H1 (cell line): ENCODE measurements around the gene THAP10. TPM values are rescaled to one million over a fixed set of nuclear protein-coding genes. Genes with fewer than 3 reads are reported as not detected.
A peak's percentile ranks its signal among the peaks of the same experiment; 100 is the strongest.

Experiments
- KDM1A ChIP-seq: fragments of 200-600, 300-600 bp; sonication (generic); IDR thresholded peaks from 2 replicates; pipeline ENCODE4 v1.7.1; 2016; ENCODE audit warnings: mild to moderate bottlenecking, low read length, borderline replicate concordance
- polyA plus RNA-seq, 7 experiments: library from polyadenylated mRNA; depleted of rRNA in 3 of 7; stranded (reverse) in 5 of 7; unstranded in 2 of 7; fragments of >200 nt in 5 of 7; fragments of 200-250 nt in 2 of 7; gene quantifications; 1 replicate in 5 of 7; 2 replicates in 1 of 7; 4 replicates in 1 of 7; pipeline versions ENCODE4 v1.2.1 to v1.2.3, GENCODE V29; 2011 to 2013; ENCODE audit warnings: missing spikeins in 2 of 7, mixed read lengths in 2 of 7
- total RNA-seq: library from RNA; stranded (reverse); fragmentation: NEBNext Ultra II Directional; extraction: Animal tissue kit (Norgen Biotek cat#: 25700); gene quantifications from 2 replicates; pipeline ENCODE4 v1.2.1, GENCODE V29; 2021
- TF ChIP-seq, protein P1 (sequence below): fragments of 300-600 bp; sonication (generic); IDR thresholded peaks from 2 replicates; pipeline ENCODE4 v1.7.1; 2012; ENCODE audit warnings: low read length, moderate library complexity, mild to moderate bottlenecking, inconsistent platforms; ENCODE audit not compliant: insufficient replicate concordance

The THAP10 gene
- total and polyA plus RNA-seq, 2 of the 8 experiments (the other 6 are each of a cell fraction or from before 2014, with no cell fraction given) = 2.8 to 4.5 TPM

DNA sequence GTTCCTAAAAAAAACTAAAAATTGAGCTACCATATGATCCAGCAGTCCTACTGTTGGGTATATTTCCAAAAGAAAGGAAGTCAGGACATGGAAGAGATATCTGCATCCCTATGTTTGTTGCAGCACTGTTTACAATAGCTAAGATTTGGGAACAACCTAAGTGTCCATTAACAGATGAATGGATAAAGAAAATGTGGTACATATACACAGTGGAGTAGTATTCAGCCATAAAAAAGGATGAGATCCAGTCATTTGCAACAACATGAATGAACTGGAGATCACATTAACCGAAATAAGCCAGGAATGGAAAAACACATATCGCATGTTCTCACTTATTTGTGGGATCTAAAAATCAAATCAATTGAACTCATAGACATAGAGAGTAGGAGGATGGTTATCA is 29.9 kb upstream of the THAP10 start (continued):
- TF ChIP-seq, protein P1, sequence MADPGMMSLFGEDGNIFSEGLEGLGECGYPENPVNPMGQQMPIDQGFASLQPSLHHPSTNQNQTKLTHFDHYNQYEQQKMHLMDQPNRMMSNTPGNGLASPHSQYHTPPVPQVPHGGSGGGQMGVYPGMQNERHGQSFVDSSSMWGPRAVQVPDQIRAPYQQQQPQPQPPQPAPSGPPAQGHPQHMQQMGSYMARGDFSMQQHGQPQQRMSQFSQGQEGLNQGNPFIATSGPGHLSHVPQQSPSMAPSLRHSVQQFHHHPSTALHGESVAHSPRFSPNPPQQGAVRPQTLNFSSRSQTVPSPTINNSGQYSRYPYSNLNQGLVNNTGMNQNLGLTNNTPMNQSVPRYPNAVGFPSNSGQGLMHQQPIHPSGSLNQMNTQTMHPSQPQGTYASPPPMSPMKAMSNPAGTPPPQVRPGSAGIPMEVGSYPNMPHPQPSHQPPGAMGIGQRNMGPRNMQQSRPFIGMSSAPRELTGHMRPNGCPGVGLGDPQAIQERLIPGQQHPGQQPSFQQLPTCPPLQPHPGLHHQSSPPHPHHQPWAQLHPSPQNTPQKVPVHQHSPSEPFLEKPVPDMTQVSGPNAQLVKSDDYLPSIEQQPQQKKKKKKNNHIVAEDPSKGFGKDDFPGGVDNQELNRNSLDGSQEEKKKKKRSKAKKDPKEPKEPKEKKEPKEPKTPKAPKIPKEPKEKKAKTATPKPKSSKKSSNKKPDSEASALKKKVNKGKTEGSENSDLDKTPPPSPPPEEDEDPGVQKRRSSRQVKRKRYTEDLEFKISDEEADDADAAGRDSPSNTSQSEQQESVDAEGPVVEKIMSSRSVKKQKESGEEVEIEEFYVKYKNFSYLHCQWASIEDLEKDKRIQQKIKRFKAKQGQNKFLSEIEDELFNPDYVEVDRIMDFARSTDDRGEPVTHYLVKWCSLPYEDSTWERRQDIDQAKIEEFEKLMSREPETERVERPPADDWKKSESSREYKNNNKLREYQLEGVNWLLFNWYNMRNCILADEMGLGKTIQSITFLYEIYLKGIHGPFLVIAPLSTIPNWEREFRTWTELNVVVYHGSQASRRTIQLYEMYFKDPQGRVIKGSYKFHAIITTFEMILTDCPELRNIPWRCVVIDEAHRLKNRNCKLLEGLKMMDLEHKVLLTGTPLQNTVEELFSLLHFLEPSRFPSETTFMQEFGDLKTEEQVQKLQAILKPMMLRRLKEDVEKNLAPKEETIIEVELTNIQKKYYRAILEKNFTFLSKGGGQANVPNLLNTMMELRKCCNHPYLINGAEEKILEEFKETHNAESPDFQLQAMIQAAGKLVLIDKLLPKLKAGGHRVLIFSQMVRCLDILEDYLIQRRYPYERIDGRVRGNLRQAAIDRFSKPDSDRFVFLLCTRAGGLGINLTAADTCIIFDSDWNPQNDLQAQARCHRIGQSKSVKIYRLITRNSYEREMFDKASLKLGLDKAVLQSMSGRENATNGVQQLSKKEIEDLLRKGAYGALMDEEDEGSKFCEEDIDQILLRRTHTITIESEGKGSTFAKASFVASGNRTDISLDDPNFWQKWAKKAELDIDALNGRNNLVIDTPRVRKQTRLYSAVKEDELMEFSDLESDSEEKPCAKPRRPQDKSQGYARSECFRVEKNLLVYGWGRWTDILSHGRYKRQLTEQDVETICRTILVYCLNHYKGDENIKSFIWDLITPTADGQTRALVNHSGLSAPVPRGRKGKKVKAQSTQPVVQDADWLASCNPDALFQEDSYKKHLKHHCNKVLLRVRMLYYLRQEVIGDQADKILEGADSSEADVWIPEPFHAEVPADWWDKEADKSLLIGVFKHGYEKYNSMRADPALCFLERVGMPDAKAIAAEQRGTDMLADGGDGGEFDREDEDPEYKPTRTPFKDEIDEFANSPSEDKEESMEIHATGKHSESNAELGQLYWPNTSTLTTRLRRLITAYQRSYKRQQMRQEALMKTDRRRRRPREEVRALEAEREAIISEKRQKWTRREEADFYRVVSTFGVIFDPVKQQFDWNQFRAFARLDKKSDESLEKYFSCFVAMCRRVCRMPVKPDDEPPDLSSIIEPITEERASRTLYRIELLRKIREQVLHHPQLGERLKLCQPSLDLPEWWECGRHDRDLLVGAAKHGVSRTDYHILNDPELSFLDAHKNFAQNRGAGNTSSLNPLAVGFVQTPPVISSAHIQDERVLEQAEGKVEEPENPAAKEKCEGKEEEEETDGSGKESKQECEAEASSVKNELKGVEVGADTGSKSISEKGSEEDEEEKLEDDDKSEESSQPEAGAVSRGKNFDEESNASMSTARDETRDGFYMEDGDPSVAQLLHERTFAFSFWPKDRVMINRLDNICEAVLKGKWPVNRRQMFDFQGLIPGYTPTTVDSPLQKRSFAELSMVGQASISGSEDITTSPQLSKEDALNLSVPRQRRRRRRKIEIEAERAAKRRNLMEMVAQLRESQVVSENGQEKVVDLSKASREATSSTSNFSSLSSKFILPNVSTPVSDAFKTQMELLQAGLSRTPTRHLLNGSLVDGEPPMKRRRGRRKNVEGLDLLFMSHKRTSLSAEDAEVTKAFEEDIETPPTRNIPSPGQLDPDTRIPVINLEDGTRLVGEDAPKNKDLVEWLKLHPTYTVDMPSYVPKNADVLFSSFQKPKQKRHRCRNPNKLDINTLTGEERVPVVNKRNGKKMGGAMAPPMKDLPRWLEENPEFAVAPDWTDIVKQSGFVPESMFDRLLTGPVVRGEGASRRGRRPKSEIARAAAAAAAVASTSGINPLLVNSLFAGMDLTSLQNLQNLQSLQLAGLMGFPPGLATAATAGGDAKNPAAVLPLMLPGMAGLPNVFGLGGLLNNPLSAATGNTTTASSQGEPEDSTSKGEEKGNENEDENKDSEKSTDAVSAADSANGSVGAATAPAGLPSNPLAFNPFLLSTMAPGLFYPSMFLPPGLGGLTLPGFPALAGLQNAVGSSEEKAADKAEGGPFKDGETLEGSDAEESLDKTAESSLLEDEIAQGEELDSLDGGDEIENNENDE = no peak
- TF ChIP-seq KDM1A = peak; percentile 16; the same call in 1 of the 2 replicates
